ENCODE data around the gene RELT. TPM values are rescaled to one million over a fixed set of nuclear protein-coding genes. Genes with fewer than 3 reads are reported as not detected.
"Not testable (repeated sequence)": the region's sequence is repeated elsewhere in the genome, so short reads cannot be mapped to it uniquely, and the experiment has no call there.

Gene RELT
- total RNA-seq, 1 donor from 2014 or later: 15.2 TPM

- Mint-ChIP-seq H3K36me3 (ENCODE audit: low read depth, unreplicated experiment) (peaks cover 4% of the 10 kb centered on the region), H3K27me3 (ENCODE audit: unreplicated experiment) (peaks cover 1% of the 10 kb centered on the region)
- TF ChIP-seq, protein P1, sequence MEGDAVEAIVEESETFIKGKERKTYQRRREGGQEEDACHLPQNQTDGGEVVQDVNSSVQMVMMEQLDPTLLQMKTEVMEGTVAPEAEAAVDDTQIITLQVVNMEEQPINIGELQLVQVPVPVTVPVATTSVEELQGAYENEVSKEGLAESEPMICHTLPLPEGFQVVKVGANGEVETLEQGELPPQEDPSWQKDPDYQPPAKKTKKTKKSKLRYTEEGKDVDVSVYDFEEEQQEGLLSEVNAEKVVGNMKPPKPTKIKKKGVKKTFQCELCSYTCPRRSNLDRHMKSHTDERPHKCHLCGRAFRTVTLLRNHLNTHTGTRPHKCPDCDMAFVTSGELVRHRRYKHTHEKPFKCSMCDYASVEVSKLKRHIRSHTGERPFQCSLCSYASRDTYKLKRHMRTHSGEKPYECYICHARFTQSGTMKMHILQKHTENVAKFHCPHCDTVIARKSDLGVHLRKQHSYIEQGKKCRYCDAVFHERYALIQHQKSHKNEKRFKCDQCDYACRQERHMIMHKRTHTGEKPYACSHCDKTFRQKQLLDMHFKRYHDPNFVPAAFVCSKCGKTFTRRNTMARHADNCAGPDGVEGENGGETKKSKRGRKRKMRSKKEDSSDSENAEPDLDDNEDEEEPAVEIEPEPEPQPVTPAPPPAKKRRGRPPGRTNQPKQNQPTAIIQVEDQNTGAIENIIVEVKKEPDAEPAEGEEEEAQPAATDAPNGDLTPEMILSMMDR (IDR thresholded peaks at IDR 0.05; ENCODE audit: unreplicated experiment): no peak
Measured at GRCh38 chr11:73430326-73430725, 54.1 kb downstream of the RELT start.

GRCh38 chr11:73431396-73431795 lies 55.2 kb downstream of the RELT start:
- H3K4me1 Mint-ChIP-seq (ENCODE audit: unreplicated experiment): peaks cover 15% of the 10 kb centered on the region
- DNase-seq (ENCODE audit: low spot score): no peak
- H3K4me3 Mint-ChIP-seq (ENCODE audit: unreplicated experiment): no peak overlapping the region
- no peaks in the 10 kb centered on the region for H3K9me3 Mint-ChIP-seq (ENCODE audit: unreplicated experiment)
- TF ChIP-seq, protein P1 (IDR thresholded peaks at IDR 0.05; ENCODE audit: unreplicated experiment): no peak
- no peak overlapping the region for H3K27ac Mint-ChIP-seq (ENCODE audit: unreplicated experiment)
- H3K36me3 Mint-ChIP-seq (ENCODE audit: low read depth, unreplicated experiment): peaks cover 4% of the 10 kb centered on the region
- peaks cover 1% of the 10 kb centered on the region for H3K27me3 Mint-ChIP-seq (ENCODE audit: unreplicated experiment)

More at GRCh38 chr11:73430326-73430725, 54.1 kb downstream of the RELT start:
- Mint-ChIP-seq H3K4me3 (ENCODE audit: unreplicated experiment) (no peak overlapping the region), H3K27ac (ENCODE audit: unreplicated experiment) (no peak overlapping the region), H3K9me3 (ENCODE audit: unreplicated experiment) (no peaks in the 10 kb centered on the region), H3K4me1 (ENCODE audit: unreplicated experiment) (peaks cover 17% of the 10 kb centered on the region)
- no peak for DNase-seq (ENCODE audit: low spot score)

DNA sequence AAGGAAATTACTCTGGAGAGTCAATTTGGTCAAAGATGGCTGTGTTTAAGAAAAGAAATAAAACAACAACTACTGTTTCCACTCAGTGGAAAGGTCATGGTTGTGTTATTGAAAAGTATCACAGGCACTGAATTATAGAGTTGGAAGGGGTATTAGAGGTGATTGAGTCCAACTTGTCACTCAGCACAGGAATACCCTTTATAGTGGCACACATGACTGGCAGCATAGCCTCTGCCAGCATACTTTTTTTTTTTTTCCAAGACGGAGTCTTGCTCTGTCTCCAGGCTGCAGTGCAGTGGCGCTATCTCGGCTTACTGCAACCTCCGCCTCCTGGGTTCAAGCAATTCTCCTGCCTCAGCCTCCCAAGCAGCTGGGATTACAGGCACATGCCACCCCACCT lies 60.7 kb downstream of the RELT start:
- H3K27me3 Mint-ChIP-seq (ENCODE audit: unreplicated experiment); H3K9me3 Mint-ChIP-seq (ENCODE audit: unreplicated experiment); DNase-seq (ENCODE audit: low spot score); H3K27ac Mint-ChIP-seq (ENCODE audit: unreplicated experiment); H3K36me3 Mint-ChIP-seq (ENCODE audit: low read depth, unreplicated experiment); H3K4me3 Mint-ChIP-seq (ENCODE audit: unreplicated experiment): not testable (repeated sequence)
- H3K4me1 Mint-ChIP-seq (ENCODE audit: unreplicated experiment): peaks cover 11% of the 10 kb centered on the region

DNA sequence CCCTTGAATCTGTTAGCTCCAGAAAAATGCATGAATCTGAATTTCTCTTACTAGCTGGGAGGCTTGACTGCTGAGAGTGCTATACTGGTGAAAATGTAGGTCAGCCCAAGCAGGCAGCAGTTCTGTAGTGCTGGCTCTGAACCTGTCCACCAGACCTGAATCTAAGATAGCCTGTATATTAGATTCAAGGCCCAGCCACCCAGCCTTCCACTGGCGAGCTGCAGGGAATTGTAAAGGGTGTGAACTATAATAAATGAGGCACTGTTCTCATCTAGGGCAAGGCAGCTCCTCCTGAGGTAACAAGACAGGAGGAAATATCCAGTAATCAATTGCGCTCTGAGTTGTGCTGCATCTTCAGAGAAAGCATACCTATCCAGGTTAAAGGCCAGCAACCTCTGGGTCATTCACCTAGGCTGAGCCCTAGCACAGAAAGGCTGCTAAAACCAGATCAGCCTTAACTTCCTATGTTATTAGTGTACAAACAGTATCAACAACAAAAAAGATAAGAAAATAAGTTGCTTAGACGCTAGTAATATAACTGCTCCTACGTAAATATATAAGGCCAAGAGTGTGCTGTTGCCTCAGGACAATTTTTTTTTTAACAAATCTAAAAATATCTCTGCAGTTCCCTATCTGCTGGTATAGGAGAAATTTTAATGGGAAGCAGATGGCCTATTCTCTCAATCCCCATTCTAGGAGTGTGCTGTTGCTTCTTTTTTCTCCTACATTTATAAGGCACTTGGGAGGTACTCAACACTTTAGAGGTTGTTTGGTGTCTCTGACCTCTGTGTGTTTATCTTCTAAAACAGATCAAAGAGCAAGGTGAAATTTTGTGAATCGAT lies 63.0 kb downstream of the RELT start:
- H3K4me3 Mint-ChIP-seq (ENCODE audit: unreplicated experiment): no peak overlapping the region
- H3K9me3 Mint-ChIP-seq (ENCODE audit: unreplicated experiment): no peaks in the 10 kb centered on the region
- no peak for DNase-seq (ENCODE audit: low spot score)
- H3K36me3 Mint-ChIP-seq (ENCODE audit: low read depth, unreplicated experiment): no peaks in the 10 kb centered on the region
- peaks cover 11% of the 10 kb centered on the region for H3K4me1 Mint-ChIP-seq (ENCODE audit: unreplicated experiment)
- no peaks in the 10 kb centered on the region for H3K27me3 Mint-ChIP-seq (ENCODE audit: unreplicated experiment)
- H3K27ac Mint-ChIP-seq (ENCODE audit: unreplicated experiment): no peak overlapping the region
- TF ChIP-seq, protein P1 (IDR thresholded peaks at IDR 0.05; ENCODE audit: unreplicated experiment): no peak

DNA sequence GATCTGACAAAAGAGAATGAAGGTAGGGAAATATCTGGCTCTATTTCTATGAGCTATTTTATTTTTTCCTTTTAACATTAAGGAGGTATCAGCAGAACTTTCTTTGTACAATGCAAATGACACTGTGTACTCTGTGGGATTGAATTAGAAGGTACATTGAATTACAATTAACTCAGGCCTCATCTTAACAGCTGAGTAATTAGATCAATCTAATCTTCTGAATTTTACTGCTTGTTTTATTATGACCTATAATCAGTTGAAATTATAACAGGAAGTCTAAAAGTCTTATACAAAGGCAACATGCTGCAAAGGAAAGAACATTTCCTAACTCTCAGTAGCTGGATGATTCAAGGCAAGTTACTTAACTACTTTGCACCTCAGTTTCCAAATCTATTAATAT lies 69.8 kb downstream of the RELT start:
- Mint-ChIP-seq H3K4me1 (ENCODE audit: unreplicated experiment) (no peaks in the 10 kb centered on the region), H3K27ac (ENCODE audit: unreplicated experiment) (no peak overlapping the region), H3K27me3 (ENCODE audit: unreplicated experiment) (no peaks in the 10 kb centered on the region), H3K4me3 (ENCODE audit: unreplicated experiment) (no peak overlapping the region), H3K36me3 (ENCODE audit: low read depth, unreplicated experiment) (no peaks in the 10 kb centered on the region), H3K9me3 (ENCODE audit: unreplicated experiment) (no peaks in the 10 kb centered on the region)
- no peak for DNase-seq (ENCODE audit: low spot score)
- TF ChIP-seq, protein P1 (IDR thresholded peaks at IDR 0.05; ENCODE audit: unreplicated experiment): no peak

Measured in endothelial cell (in vitro differentiated cells).